Epithelial cell of alveolus of lung (primary cell): ENCODE results near the gene ZNF333. TPM values are rescaled to one million over a fixed set of nuclear protein-coding genes. Genes with fewer than 3 reads are reported as not detected.

Experiments
- total RNA-seq: library from RNA; depleted of rRNA; stranded (reverse); fragments of >200 nt; gene quantifications from 2 replicates; pipeline ENCODE4 v1.2.1, GENCODE V29; 2015

Gene ZNF333
- 10.1 and 23.4 TPM in 2 replicates for total RNA-seq

GRCh38 chr19:14689598-14690503, at the start of gene ZNF333:
Gene ZNF333 (plus strand): TSS chr19:14690048. CDS start chr19:14693492, 3,444 bp downstream.

GRCh38 chr19:14674764-14675163, 15.1 kb upstream of the ZNF333 start, which contains the start of gene ADGRE3:
Gene ADGRE3 (minus strand): TSS chr19:14674844. CDS start chr19:14674770, 74 bp downstream.

GRCh38 chr19:14778110-14778845, 88.4 kb downstream of the ZNF333 start, which contains the start of gene ADGRE2:
Gene ADGRE2 (minus strand): TSS chr19:14778560. CDS start chr19:14776756, 1,804 bp downstream.

Other genes with a start within 250 kb of the ZNF333 start
- gene PTGER1, start 214.7 kb upstream of the ZNF333 start, total RNA-seq: 3.9 and 15.1 TPM in 2 replicates
- gene GIPC1, start 193.9 kb upstream of the ZNF333 start, total RNA-seq: 73.1 and 112 TPM in 2 replicates
- gene DNAJB1, start 171.7 kb upstream of the ZNF333 start, total RNA-seq: 66.3 and 71.5 TPM in 2 replicates
- 84.4 and 91.8 TPM in 2 replicates for gene TECR, start 160.5 kb upstream of the ZNF333 start, total RNA-seq
- gene NDUFB7, start 118.0 kb upstream of the ZNF333 start, total RNA-seq: 289 and 360 TPM in 2 replicates
- gene CLEC17A, start 107.0 kb upstream of the ZNF333 start, total RNA-seq: not detected in 2 replicates
- gene ADGRE3, start 15.2 kb upstream of the ZNF333 start, total RNA-seq: not detected in 2 replicates
- gene ADGRE2, start 88.5 kb downstream of the ZNF333 start, total RNA-seq: 5.2 and 6.1 TPM in 2 replicates
- 0.16 TPM in 1 of 2 replicates, not detected in the other for gene OR7A5, start 145.1 kb downstream of the ZNF333 start, total RNA-seq
- gene OR7C1, start 145.1 kb downstream of the ZNF333 start, total RNA-seq: not detected in 2 replicates
- not detected in 2 replicates for gene OR7A10, start 158.9 kb downstream of the ZNF333 start, total RNA-seq
- not detected in 2 replicates for gene OR7A17, start 196.1 kb downstream of the ZNF333 start, total RNA-seq